RWPE2 (cell line): Measurements from ENCODE around the gene FAM149A.

Experiments
- ATAC-seq: fragments of 200-7000 bp; cut with Tn5 transposase; 3 replicates; pipeline ENCODE4 v1.9.1; 2021; ENCODE audit warnings: low read depth
- DNase-seq: peaks from one replicate; pipeline ENCODE4 v3.0.0-alpha.2; 2020; ENCODE audit warnings: low spot score
- H3K27ac ChIP-seq: fragments of 450-650 bp; 2 replicates; pipeline ENCODE4 v1.5.1; 2017; ENCODE audit warnings: mild to moderate bottlenecking; ENCODE audit not compliant: poor library complexity, severe bottlenecking
- H3K27me3 ChIP-seq: fragments of 250-450 bp; sonication (Bioruptor Pico); 2 replicates; pipeline ENCODE4 v1.5.1; 2021; ENCODE audit warnings: mild to moderate bottlenecking, moderate library complexity; ENCODE audit not compliant: insufficient read depth, poor library complexity, severe bottlenecking
- H3K36me3 ChIP-seq: fragments of 250-450 bp; sonication (Bioruptor Pico); 2 replicates; pipeline ENCODE4 v1.5.1; 2020; ENCODE audit warnings: low read depth, mild to moderate bottlenecking, moderate library complexity
- H3K4me1 ChIP-seq: fragments of 250-450 bp; sonication (Bioruptor Pico); 2 replicates; pipeline ENCODE4 v1.5.1; 2021; ENCODE audit warnings: mild to moderate bottlenecking, moderate library complexity; ENCODE audit not compliant: insufficient read depth, poor library complexity, severe bottlenecking
- H3K4me3 ChIP-seq: fragments of 250-450 bp; sonication (Bioruptor Pico); 2 replicates; pipeline ENCODE4 v1.5.1; 2021; ENCODE audit warnings: mild to moderate bottlenecking, moderate library complexity; ENCODE audit not compliant: severe bottlenecking
- H3K9me3 ChIP-seq: fragments of 250-450 bp; sonication (Bioruptor Pico); 2 replicates; pipeline ENCODE4 v1.5.1; 2021; ENCODE audit warnings: mild to moderate bottlenecking, moderate library complexity; ENCODE audit not compliant: severe bottlenecking
- TF ChIP-seq, protein P1 (sequence below): fragments of 450-650 bp; IDR thresholded peaks from one replicate; pipeline ENCODE4 v1.5.1; 2017; ENCODE audit warnings: mild to moderate bottlenecking, moderate library complexity; ENCODE audit not compliant: poor library complexity, severe bottlenecking

Gene FAM149A

DNA sequence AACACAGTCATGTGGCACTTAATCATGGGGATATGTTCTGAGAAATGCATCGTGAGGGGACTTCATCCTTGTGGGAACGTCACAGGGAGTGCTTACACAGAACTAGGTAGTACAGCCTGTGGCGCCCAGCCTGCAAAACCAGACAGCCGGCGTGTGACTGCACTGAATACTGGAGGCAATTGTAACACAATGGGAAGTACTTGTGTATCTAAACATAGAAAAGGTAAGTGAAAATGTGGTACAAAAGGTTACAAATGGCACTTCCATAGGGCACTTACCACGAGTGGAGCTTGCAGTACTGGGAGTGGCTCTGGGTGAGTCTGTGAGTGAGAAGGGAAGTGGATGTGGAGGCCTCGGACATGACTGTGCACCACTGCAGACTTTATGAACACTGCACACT is 30.3 kb upstream of the FAM149A start:
- Histone ChIP-seq H3K36me3 (no peaks in the 10 kb centered on the region), H3K4me3 (no peak overlapping the region), H3K4me1 (peaks cover 7% of the 10 kb centered on the region), H3K27me3 (no peaks in the 10 kb centered on the region), H3K9me3 (no peaks in the 10 kb centered on the region), H3K27ac (no peak overlapping the region)
- TF ChIP-seq, protein P1, sequence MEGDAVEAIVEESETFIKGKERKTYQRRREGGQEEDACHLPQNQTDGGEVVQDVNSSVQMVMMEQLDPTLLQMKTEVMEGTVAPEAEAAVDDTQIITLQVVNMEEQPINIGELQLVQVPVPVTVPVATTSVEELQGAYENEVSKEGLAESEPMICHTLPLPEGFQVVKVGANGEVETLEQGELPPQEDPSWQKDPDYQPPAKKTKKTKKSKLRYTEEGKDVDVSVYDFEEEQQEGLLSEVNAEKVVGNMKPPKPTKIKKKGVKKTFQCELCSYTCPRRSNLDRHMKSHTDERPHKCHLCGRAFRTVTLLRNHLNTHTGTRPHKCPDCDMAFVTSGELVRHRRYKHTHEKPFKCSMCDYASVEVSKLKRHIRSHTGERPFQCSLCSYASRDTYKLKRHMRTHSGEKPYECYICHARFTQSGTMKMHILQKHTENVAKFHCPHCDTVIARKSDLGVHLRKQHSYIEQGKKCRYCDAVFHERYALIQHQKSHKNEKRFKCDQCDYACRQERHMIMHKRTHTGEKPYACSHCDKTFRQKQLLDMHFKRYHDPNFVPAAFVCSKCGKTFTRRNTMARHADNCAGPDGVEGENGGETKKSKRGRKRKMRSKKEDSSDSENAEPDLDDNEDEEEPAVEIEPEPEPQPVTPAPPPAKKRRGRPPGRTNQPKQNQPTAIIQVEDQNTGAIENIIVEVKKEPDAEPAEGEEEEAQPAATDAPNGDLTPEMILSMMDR: no peak
- DNase-seq (no peak), ATAC-seq (no peak)

DNA sequence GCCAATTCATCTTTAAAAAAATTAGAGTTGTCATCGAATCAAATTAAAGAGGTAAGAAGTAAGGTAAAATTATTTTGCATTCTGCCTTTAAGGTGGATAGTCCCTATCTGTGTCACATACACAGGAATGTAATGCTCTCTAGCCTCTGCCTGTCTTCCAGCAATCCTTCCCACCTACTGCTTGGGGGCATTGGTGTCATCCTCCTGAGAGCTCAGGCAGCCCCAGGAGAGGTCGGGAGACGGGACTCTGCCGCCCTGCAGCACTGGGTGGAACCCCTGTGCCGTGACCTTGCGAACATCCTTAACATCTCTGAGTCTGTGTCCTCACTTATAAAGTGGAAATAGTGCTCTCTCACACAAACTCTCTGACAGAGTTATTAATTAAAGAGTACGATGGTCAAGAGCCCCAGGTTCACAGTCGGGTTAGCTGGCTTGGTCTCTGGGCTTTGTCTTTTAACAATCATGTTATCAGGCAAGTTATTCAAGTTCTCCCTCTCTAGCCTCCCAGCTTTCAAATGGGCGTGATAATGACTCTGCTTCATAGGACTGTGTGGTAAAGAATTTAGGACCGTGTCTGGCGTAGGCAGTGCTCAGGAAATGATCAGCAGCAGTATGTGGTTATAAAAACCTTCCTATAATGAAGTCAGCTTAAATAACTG is 25.4 kb upstream of the FAM149A start:
- DNase-seq: no peak
- H3K27ac ChIP-seq: no peak overlapping the region
- TF ChIP-seq, protein P1: no peak
- ATAC-seq: no peak
- H3K4me3 ChIP-seq: no peak overlapping the region
- H3K27me3 ChIP-seq: no peaks in the 10 kb centered on the region
- H3K36me3 ChIP-seq: no peaks in the 10 kb centered on the region
- H3K9me3 ChIP-seq: no peaks in the 10 kb centered on the region
- H3K4me1 ChIP-seq: no peaks in the 10 kb centered on the region

DNA sequence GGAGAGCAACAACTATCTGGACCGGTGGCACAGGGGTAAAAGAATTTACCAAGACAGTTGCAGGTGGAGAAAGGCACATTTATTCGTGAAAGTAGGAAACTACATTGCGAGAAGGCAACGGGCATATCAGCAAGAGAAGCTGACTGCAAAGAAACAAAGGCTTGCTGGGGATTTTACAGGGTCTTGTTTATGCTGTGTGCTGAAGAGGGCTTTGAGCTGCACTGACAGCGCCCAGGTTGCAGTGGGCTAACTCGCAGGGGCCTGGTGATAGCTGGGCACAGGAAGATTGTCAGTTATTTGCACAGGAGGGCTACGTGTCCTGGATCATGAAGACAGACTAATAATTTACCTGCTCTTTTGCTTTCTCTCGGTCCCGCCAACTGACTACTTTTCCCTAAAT is 24.8 kb upstream of the FAM149A start:
- H3K36me3 ChIP-seq: no peaks in the 10 kb centered on the region
- no peaks in the 10 kb centered on the region for H3K4me1 ChIP-seq
- no peak for ATAC-seq
- no peaks in the 10 kb centered on the region for H3K27me3 ChIP-seq
- no peak overlapping the region for H3K27ac ChIP-seq
- no peak for DNase-seq
- H3K9me3 ChIP-seq: no peaks in the 10 kb centered on the region
- TF ChIP-seq, protein P1: no peak
- no peak overlapping the region for H3K4me3 ChIP-seq

DNA sequence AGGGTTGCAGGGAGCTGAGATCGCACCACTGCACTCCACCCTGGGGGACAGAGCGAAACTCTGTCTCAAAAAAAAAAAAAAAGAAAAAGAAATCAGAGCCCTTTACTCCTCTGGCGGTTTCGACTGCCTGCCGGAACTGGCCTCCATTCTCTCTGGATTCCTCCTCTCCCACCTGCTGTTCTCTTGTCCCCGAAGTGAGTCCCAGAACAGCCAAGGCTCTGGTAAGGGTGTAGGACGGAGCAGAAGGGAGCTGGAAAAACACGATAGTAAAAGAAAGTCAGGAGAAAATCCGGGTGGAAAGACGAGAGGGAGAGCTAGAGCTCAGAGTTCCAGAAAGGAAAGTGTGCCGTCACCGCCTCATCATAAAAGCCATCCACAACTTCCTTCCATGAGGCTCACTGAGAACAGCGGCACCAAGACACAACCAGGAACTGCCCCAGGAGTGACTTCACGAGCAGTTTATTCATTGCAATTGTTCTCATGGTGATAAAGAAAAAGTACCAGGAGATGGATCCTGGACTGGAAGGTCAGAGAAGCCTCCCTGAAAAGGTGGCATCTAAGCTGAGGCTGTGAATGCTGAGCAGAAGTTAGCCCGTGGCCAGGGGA is 23.2 kb upstream of the FAM149A start:
- no peak for ATAC-seq
- Histone ChIP-seq H3K4me1 (no peaks in the 10 kb centered on the region), H3K9me3 (no peaks in the 10 kb centered on the region), H3K27ac (no peak overlapping the region), H3K27me3 (no peaks in the 10 kb centered on the region), H3K4me3 (no peak overlapping the region), H3K36me3 (no peaks in the 10 kb centered on the region)
- TF ChIP-seq, protein P1: no peak
- DNase-seq: no peak

DNA sequence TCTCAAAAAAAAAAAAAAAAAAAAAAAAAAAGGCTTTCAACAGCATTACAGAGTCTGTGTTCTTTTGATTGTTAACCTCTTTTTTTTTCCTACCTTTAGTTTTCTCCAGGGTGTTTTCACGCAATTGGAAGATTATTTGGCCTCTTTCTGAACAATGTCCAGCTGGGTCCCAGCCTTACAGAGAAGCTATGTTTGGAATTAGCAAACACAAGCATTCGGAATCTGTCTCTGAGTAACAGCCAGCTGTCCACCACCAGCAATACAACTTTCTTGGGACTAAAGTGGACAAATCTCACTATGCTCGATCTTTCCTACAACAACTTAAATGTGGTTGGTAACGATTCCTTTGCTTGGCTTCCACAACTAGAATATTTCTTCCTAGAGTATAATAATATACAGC is 22.3 kb upstream of the FAM149A start:
- ATAC-seq: no peak
- no peak overlapping the region for H3K4me3 ChIP-seq
- no peaks in the 10 kb centered on the region for H3K27me3 ChIP-seq
- no peaks in the 10 kb centered on the region for H3K36me3 ChIP-seq
- no peak overlapping the region for H3K27ac ChIP-seq
- H3K9me3 ChIP-seq: no peaks in the 10 kb centered on the region
- no peaks in the 10 kb centered on the region for H3K4me1 ChIP-seq
- no peak for DNase-seq
- TF ChIP-seq, protein P1: no peak
